Smooth muscle cell (in vitro differentiated cells): Measurements from ENCODE around the gene FAM168B. TPM values are rescaled to one million over a fixed set of nuclear protein-coding genes. Genes with fewer than 3 reads are reported as not detected.

Experiments
- DNase-seq: peaks from one replicate; lab custom pipeline; 2025; ENCODE audit not compliant: unreplicated experiment; lab: John Stamatoyannopoulos, UW
- H2AFZ ChIP-seq: fragments of 200-600 bp; sonication (generic); 2 replicates; pipeline ENCODE4 v1.6.0; 2016; ENCODE audit warnings: antibody characterized with exemption, low read depth, mild to moderate bottlenecking
- H3F3A ChIP-seq: fragments of 200-600 bp; sonication (generic); 2 replicates; pipeline ENCODE4 v1.6.0; 2017; ENCODE audit warnings: antibody characterized with exemption, low read depth
- H3K27ac ChIP-seq: fragments of 200-600 bp; sonication (generic); 2 replicates; pipeline ENCODE4 v1.5.1; 2016; ENCODE audit warnings: low read depth, mild to moderate bottlenecking
- H3K27me3 ChIP-seq: fragments of 200-600 bp; sonication (generic); 2 replicates; pipeline ENCODE4 v1.6.1; 2016; ENCODE audit warnings: low read depth, mild to moderate bottlenecking
- H3K36me3 ChIP-seq: fragments of 200-600 bp; sonication (generic); 2 replicates; pipeline ENCODE4 v1.5.1; 2016; ENCODE audit warnings: low read depth
- H3K4me1 ChIP-seq: fragments of 200-600 bp; sonication (generic); 2 replicates; pipeline ENCODE4 v1.5.1; 2016; ENCODE audit warnings: low read depth
- H3K4me2 ChIP-seq: fragments of 200-600 bp; sonication (generic); 2 replicates; pipeline ENCODE4 v1.6.0; 2016; ENCODE audit warnings: mild to moderate bottlenecking
- H3K4me3 ChIP-seq: fragments of 200-600 bp; sonication (generic); 2 replicates; pipeline ENCODE4 v1.5.1; 2016; ENCODE audit warnings: mild to moderate bottlenecking
- H3K79me2 ChIP-seq: fragments of 200-600 bp; sonication (generic); 2 replicates; pipeline ENCODE4 v1.6.0; 2016; ENCODE audit warnings: low read depth, mild to moderate bottlenecking
- H3K9ac ChIP-seq: fragments of 200-600 bp; sonication (generic); 2 replicates; pipeline ENCODE4 v1.6.0; 2016; ENCODE audit warnings: low read depth
- H3K9me3 ChIP-seq: fragments of 200-600 bp; sonication (generic); replicated peaks from 2 replicates; pipeline ENCODE4 v1.5.1; 2016; ENCODE audit warnings: low read depth
- H4K20me1 ChIP-seq: fragments of 200-600 bp; sonication (generic); 2 replicates; pipeline ENCODE4 v1.6.0; 2016; ENCODE audit warnings: low read depth
- WGBS: methylation state at CpG from one replicate; pipeline ENCODE4 v1.1.7; 2016; ENCODE audit warnings: low lambda C conversion rate; 5-methylcytosine and 5-hydroxymethylcytosine counted together
- polyA plus RNA-seq: library from polyadenylated mRNA; unstranded; fragments of >200 nt; fragmentation: Nextera tagmentation; extraction: Ambion mirVana; gene quantifications from 2 replicates; pipeline ENCODE4 v1.2.1, GENCODE V29; 2016
- total RNA-seq: library from RNA; depleted of rRNA; stranded (reverse); fragments of >200 nt; gene quantifications from 2 replicates; pipeline ENCODE4 v1.2.3, GENCODE V29; 2014
- TF ChIP-seq, protein P1 (sequence below): fragments of 200-600 bp; sonication (generic); IDR thresholded peaks from 2 replicates; pipeline ENCODE4 v1.5.1; 2017; ENCODE audit warnings: borderline replicate concordance, mild to moderate bottlenecking, antibody characterized with exemption; ENCODE audit not compliant: insufficient read depth, poor library complexity, severe bottlenecking

Gene FAM168B
- total and polyA plus RNA-seq, 2 experiments from 2014 or later: 46.6 to 113 TPM

DNA sequence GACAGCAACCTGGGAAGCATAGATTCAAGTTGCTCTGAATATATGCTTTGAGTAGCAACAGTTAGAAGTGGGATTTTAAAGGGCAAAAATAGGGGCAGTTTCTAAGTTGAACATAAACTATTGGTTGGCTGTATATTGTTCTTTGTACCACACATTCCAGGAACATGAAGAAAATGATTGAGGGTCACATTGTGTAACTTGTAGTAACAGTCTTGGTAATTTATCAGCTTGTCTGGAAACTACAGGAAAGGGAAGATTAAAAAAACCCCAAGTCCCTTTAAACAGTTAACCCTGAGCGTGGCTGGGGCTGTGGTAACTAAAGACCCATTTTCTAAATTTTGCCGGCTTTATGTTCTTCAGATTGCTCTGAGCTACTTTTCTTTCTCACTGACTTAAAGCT lies 19.3 kb upstream of the FAM168B start:
- Histone ChIP-seq H3K36me3 (no peaks in the 10 kb centered on the region), H3K4me2 (peak overlapping the region; percentile 43), H3K79me2 (peaks cover 100% of the 10 kb centered on the region), H3K4me3 (no peak overlapping the region), H2AFZ (no peak overlapping the region), H4K20me1 (peaks cover 94% of the 10 kb centered on the region), H3K9ac (no peak overlapping the region), H3F3A (no peaks in the 10 kb centered on the region), H3K4me1 (no peaks in the 10 kb centered on the region), H3K27ac (peak overlapping the region; percentile 53), H3K9me3 (no peaks in the 10 kb centered on the region), H3K27me3 (no peaks in the 10 kb centered on the region)
- no peak for DNase-seq
- TF ChIP-seq, protein P1, sequence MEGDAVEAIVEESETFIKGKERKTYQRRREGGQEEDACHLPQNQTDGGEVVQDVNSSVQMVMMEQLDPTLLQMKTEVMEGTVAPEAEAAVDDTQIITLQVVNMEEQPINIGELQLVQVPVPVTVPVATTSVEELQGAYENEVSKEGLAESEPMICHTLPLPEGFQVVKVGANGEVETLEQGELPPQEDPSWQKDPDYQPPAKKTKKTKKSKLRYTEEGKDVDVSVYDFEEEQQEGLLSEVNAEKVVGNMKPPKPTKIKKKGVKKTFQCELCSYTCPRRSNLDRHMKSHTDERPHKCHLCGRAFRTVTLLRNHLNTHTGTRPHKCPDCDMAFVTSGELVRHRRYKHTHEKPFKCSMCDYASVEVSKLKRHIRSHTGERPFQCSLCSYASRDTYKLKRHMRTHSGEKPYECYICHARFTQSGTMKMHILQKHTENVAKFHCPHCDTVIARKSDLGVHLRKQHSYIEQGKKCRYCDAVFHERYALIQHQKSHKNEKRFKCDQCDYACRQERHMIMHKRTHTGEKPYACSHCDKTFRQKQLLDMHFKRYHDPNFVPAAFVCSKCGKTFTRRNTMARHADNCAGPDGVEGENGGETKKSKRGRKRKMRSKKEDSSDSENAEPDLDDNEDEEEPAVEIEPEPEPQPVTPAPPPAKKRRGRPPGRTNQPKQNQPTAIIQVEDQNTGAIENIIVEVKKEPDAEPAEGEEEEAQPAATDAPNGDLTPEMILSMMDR: no peak
- WGBS: 25% methylated on average over 2 of the region's 2 CpGs

DNA sequence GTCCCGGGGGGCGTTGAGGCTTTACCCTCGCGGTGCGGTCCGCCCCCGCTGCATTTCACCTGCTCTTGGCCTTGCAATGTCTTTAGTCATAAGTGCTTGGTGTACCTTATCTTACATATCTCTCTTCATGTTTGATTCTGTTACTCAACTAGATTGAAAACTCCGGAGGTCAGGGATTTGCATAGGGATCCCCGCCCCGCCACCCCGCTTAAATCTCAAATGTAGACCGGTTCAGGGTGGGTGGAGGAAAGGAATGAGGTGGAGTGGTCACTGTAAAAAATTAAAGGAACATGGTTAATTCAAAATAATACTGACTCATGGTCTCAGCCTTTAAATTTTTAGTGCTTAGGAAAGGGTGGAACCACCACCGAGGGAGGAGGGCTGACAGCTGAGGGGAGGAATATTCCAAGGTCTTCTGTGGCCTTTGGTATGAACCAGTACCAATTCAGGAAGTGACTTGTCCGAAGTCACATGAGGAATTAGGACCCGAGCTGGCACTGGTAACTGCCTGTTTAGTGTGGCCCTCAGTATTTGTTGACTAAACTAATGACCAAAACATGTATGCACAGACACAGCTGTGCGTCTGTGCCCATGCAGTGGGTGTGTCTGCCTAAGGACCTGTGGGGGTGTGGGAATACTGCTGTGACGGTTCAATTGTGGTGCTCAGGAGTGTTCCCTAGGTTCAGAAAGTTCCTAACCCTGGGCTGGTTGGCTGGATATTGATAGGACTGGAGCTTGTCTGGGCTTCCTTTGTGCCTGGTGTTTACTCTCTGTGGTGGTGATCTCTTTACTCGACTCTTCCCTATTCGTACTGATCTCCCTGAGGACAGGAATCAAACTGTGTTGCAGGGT lies 12.9 kb upstream of the FAM168B start:
- Histone ChIP-seq H3K9me3 (no peaks in the 10 kb centered on the region), H3K27ac (peak overlapping the region; percentile 97), H4K20me1 (peaks cover 55% of the 10 kb centered on the region), H3K27me3 (no peaks in the 10 kb centered on the region), H3K4me1 (peaks cover 14% of the 10 kb centered on the region), H3K36me3 (no peaks in the 10 kb centered on the region), H3K79me2 (peaks cover 60% of the 10 kb centered on the region), H3K4me2 (peak overlapping the region; percentile 89), H3K9ac (peak overlapping the region; percentile 88), H2AFZ (no peak overlapping the region), H3F3A (peaks cover 7% of the 10 kb centered on the region), H3K4me3 (peak overlapping the region; percentile 85)
- DNase-seq: no peak
- WGBS: 5% methylated on average over 19 of the region's 19 CpGs
- TF ChIP-seq, protein P1: no peak

DNA sequence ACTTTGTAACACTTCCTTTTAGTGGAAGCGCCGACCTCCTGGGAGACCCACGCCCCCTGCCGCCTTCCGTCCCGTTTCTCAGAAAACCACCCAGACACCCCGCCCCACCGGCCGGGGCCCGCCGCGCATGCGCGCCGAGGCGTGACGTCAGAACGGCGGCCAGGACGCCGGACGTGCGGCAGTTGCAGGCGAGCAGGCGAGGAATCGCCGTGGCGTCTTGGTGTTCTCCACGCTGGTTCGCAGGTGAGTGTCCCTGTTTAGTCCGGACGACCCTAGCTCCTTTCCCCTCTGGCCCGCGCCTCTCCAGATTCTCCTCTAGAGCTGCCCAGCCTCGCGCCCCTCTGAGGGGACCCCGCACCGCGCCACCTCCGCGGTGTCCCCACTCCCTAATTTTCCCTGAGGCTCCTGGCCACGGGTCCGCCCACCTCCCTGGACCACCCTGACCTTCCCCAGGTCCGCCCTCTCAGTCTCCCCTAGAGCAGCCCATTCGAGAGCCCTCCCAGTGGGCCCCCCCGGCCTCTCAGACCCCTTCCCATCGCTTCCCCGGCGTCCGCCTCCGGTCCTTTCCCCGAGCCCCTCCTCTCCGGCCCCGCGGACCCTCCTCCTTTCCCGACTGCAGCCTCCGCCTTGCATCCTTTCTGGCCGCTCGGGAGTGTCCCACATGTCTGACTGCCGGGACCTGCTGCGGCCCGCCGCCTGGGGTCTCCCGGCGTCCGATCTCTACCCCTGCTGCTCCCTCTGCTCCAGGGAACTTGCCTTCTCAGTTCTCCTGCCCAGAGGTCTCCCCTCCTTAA lies 12.1 kb upstream of the FAM168B start, which contains the start of gene PLEKHB2:
PLEKHB2 (plus strand) TSS at position 181 of the 794 bp plus-strand sequence. CDS start 15,606 bp downstream, outside the sequence.
- Histone ChIP-seq H3K27me3 (no peaks in the 10 kb centered on the region), H3K4me3 (peak within 1 kb of the TSS; percentile 85), H4K20me1 (peaks cover 47% of the 10 kb centered on the region), H3K9me3 (no peaks in the 10 kb centered on the region), H3K9ac (peak within 1 kb of the TSS; percentile 88), H3K4me2 (peak within 1 kb of the TSS; percentile 89), H3K79me2 (peaks cover 52% of the 10 kb centered on the region), H3K4me1 (peaks cover 14% of the 10 kb centered on the region), H3F3A (peaks cover 7% of the 10 kb centered on the region), H2AFZ (peak within 1 kb of the TSS; percentile 83), H3K27ac (peak within 1 kb of the TSS; percentile 97), H3K36me3 (no peaks in the 10 kb centered on the region)
- WGBS: 1% methylated on average over 55 of the region's 66 CpGs
- TF ChIP-seq, protein P1: peak; percentile 13
- peak; percentile 89 for DNase-seq
